IMR-90 (cell line): ENCODE results near the gene NECTIN4. TPM values are rescaled to one million over a fixed set of nuclear protein-coding genes. Genes with fewer than 3 reads are reported as not detected.
"Not testable (repeated sequence)": the region's sequence is repeated elsewhere in the genome, so short reads cannot be mapped to it uniquely, and the experiment has no call there.

Experiments
- ATAC-seq: fragments of 200-7000 bp; cut with Tn5 transposase; 2 replicates; pipeline ENCODE4 v1.9.1; 2020; ENCODE audit warnings: low read depth, mild to moderate bottlenecking, moderate library complexity
- BruUV-seq: library from RNA; stranded (reverse); fragments of 400-500 nt; replicated peaks from 2 replicates; lab custom pipeline; 2021; lab: Mats Ljungman, UMichigan
- CTCF ChIA-PET: fragments of 300-600 bp; formaldehyde crosslinking; extraction: SDS; loops from one replicate; lab custom pipeline; 2021; ENCODE audit warnings: antibody characterized with exemption; lab: Yijun Ruan, JAX
- POLR2A ChIA-PET: fragments of 300-600 bp; sonication (Branson Sonifier 250); formaldehyde crosslinking; loops from one replicate; lab custom pipeline; 2022; ENCODE audit warnings: antibody characterized with exemption; ENCODE audit not compliant: unreplicated experiment; lab: Charles Lee
- DNase-seq: peaks from one replicate; pipeline ENCODE4 v3.0.0; 2013
- H2AFZ ChIP-seq: replicated peaks from 2 replicates; pipeline ENCODE3; 2013; ENCODE audit warnings: low read length, mild to moderate bottlenecking; ENCODE audit not compliant: poor library complexity
- H2AK5ac ChIP-seq: 2 replicates; pipeline ENCODE4 v1.6.1; 2013; ENCODE audit warnings: low read depth, low read length, inconsistent platforms
- H2AK9ac ChIP-seq: replicated peaks from 2 replicates; pipeline ENCODE3; 2013; ENCODE audit warnings: mild to moderate bottlenecking, low read depth, low read length, moderate library complexity; ENCODE audit not compliant: poor library complexity
- H2BK120ac ChIP-seq: 2 replicates; pipeline ENCODE4 v1.6.1; 2013; ENCODE audit warnings: low read depth, low read length, inconsistent platforms
- H2BK15ac ChIP-seq: 3 replicates; pipeline ENCODE4 v1.6.1; 2013; ENCODE audit warnings: low read depth, low read length, inconsistent platforms
- H2BK20ac ChIP-seq: 2 replicates; pipeline ENCODE4 v1.6.1; 2013; ENCODE audit warnings: low read depth, mild to moderate bottlenecking, inconsistent platforms, low read length, moderate library complexity
- H2BK5ac ChIP-seq: 2 replicates; pipeline ENCODE4 v1.6.1; 2013; ENCODE audit warnings: mild to moderate bottlenecking, low read depth, low read length, inconsistent platforms; ENCODE audit not compliant: poor library complexity, severe bottlenecking
- H3K14ac ChIP-seq: replicated peaks from 2 replicates; pipeline ENCODE4 v1.6.1; 2013; ENCODE audit warnings: low read depth, low read length, inconsistent platforms
- H3K18ac ChIP-seq: 2 replicates; pipeline ENCODE4 v1.6.1; 2013; ENCODE audit warnings: low read depth, low read length, control low read depth
- H3K23ac ChIP-seq: 2 replicates; pipeline ENCODE4 v1.6.1; 2013; ENCODE audit warnings: low read depth, low read length, inconsistent platforms
- H3K27ac ChIP-seq: 2 replicates; pipeline ENCODE4 v1.5.1; 2013; ENCODE audit warnings: mild to moderate bottlenecking, control low read depth, low read length; ENCODE audit not compliant: insufficient read depth
- H3K27me3 ChIP-seq: 2 replicates; pipeline ENCODE4 v1.6.1; 2013; ENCODE audit warnings: low read length; ENCODE audit not compliant: control insufficient read depth, insufficient read depth
- H3K36me3 ChIP-seq: 2 replicates; pipeline ENCODE4 v1.6.1; 2013; ENCODE audit warnings: low read length, mixed read lengths; ENCODE audit not compliant: control insufficient read depth, insufficient read depth
- H3K4ac ChIP-seq: 2 replicates; pipeline ENCODE4 v1.6.1; 2013; ENCODE audit warnings: low read depth, low read length, inconsistent platforms
- H3K4me1 ChIP-seq: 2 replicates; pipeline ENCODE4 v1.6.1; 2013; ENCODE audit warnings: low read length, mixed read lengths; ENCODE audit not compliant: control insufficient read depth, insufficient read depth
- H3K4me2 ChIP-seq: 2 replicates; pipeline ENCODE4 v1.6.1; 2013; ENCODE audit warnings: low read depth, mild to moderate bottlenecking, control low read depth, low read length, moderate library complexity
- H3K4me3 ChIP-seq: 2 replicates; pipeline ENCODE4 v1.5.1; 2013; ENCODE audit warnings: low read depth, mild to moderate bottlenecking, control low read depth, low read length, moderate library complexity; ENCODE audit not compliant: insufficient read depth
- H3K56ac ChIP-seq: 2 replicates; pipeline ENCODE4 v1.6.1; 2013; ENCODE audit warnings: low read length, inconsistent platforms; ENCODE audit not compliant: insufficient read depth; ENCODE audit errors: extremely low read depth
- H3K79me1 ChIP-seq, 2 experiments: 2 replicates each; pipeline ENCODE4 v1.6.1; 2013; ENCODE audit warnings: low read length in 2 of 2, inconsistent platforms in 1 of 2, low read depth in 1 of 2
- H3K9ac ChIP-seq: 2 replicates; pipeline ENCODE4 v1.6.1; 2013; ENCODE audit warnings: low read depth, low read length, control low read depth
- H3K9me1 ChIP-seq: 2 replicates; pipeline ENCODE4 v1.6.1; 2013; ENCODE audit warnings: low read length, inconsistent platforms; ENCODE audit not compliant: insufficient read depth
- H3K9me3 ChIP-seq: 2 replicates; pipeline ENCODE4 v1.6.1; 2013; ENCODE audit warnings: low read length; ENCODE audit not compliant: control insufficient read depth, insufficient read depth
- H4K20me1 ChIP-seq: 2 replicates; pipeline ENCODE4 v1.6.1; 2013; ENCODE audit warnings: low read length, inconsistent platforms; ENCODE audit not compliant: insufficient read depth
- H4K5ac ChIP-seq: 2 replicates; pipeline ENCODE4 v1.6.1; 2013; ENCODE audit warnings: mild to moderate bottlenecking, low read depth, low read length, control low read depth
- H4K8ac ChIP-seq, 2 experiments: 2 replicates each; pipeline ENCODE4 v1.6.1; 2013; ENCODE audit warnings: low read depth in 2 of 2, low read length in 2 of 2, control low read depth in 1 of 2, inconsistent platforms in 1 of 2
- H4K91ac ChIP-seq: 2 replicates; pipeline ENCODE4 v1.6.1; 2013; ENCODE audit warnings: low read depth, low read length, inconsistent platforms; ENCODE audit not compliant: insufficient read depth
- MAFK ChIP-seq: IDR thresholded peaks from 2 replicates; pipeline ENCODE4 v1.6.1; 2012; ENCODE audit warnings: low read depth, low read length, improper control_type of control experiment
- NFE2L2 ChIP-seq: fragments of 150-350 bp; IDR thresholded peaks from 2 replicates; pipeline ENCODE4 v1.6.1; 2016; ENCODE audit warnings: low read depth, mild to moderate bottlenecking, low read length
- WGBS, 2 experiments: methylation state at CpG; one replicate each; pipeline versions ENCODE4 v1.1.5 to v1.1.7; 2013; ENCODE audit warnings: missing lambda C conversion rate in 2 of 2; ENCODE audit not compliant: insufficient read length in 1 of 2; ENCODE audit errors: extremely low coverage in 2 of 2; 5-methylcytosine and 5-hydroxymethylcytosine counted together
- dilution Hi-C: fragments of 300-500 bp; cut with HindIII; formaldehyde crosslinking; loops from one replicate; pipeline ENCODE4 v1.14.3; 2018; ENCODE audit warnings: low sequenced_read_pairs; ENCODE audit not compliant: unreplicated experiment
- in situ Hi-C: fragments of 300-500 bp; cut with MboI; formaldehyde crosslinking; loops from 3 replicates; pipeline ENCODE4 v1.14.3; 2019; ENCODE audit warnings: low sequenced_read_pairs, inconsistent platforms, mixed read lengths
- intact Hi-C: fragments of 100-400 bp; cut with micrococcal nuclease; formaldehyde crosslinking; loops from 2 replicates; pipeline ENCODE4 v1.10.0; 2022
- polyA plus RNA-seq, 3 experiments: library from polyadenylated mRNA; depleted of rRNA; stranded (reverse); fragments of >200 nt; gene quantifications; 2 replicates each; pipeline ENCODE4 v1.2.3, GENCODE V29; 2012; ENCODE audit warnings: low replicate concordance in 1 of 3
- total RNA-seq: library from RNA; depleted of rRNA; stranded (reverse); fragments of >200 nt; gene quantifications from 2 replicates; pipeline ENCODE4 v1.2.3, GENCODE V29; 2012
- TF ChIP-seq, protein P1 (sequence below): conservative IDR thresholded peaks from 2 replicates; pipeline ENCODE4 v1.5.1; 2012; ENCODE audit warnings: mild to moderate bottlenecking, low read depth, low read length, improper control_type of control experiment

NECTIN4 gene
- total and polyA plus RNA-seq, 2 of the 4 experiments (the other 2 are of a cell fraction), result 0.18 to 0.24 TPM

DNA sequence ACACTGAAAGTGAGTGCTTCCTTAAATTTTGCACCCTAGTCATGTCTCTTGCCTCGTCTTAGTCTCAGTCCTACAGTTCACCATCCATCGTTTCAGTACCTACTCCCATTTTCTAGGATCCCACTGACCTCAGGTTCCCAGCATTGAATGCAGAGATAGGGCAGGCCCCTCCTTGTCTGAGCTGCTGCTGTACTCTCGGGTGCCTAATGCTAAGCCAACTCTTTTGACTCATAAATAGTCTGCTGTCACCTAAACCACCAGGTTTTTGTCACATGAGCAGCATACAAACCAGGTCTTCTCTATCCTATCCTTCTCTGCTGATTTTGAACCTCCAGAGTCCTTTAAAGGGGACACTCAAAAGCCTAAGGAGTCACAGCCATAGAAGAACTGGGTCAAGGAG is 22.7 kb downstream of the NECTIN4 start:
- in situ Hi-C loops, result no loop called here
- H3K23ac ChIP-seq, result no peak overlapping the region
- DNase-seq (no peak), ATAC-seq (no peak)
- ChIA-PET POLR2A (no interaction called here), CTCF (no interaction called here)
- H3K18ac ChIP-seq, result no peak overlapping the region
- no peak overlapping the region for H3K27ac ChIP-seq
- no peaks in the 10 kb centered on the region for H3K79me1 ChIP-seq
- no peak overlapping the region for H3K4ac ChIP-seq
- no peak for TF ChIP-seq NFE2L2
- TF ChIP-seq, protein P1, sequence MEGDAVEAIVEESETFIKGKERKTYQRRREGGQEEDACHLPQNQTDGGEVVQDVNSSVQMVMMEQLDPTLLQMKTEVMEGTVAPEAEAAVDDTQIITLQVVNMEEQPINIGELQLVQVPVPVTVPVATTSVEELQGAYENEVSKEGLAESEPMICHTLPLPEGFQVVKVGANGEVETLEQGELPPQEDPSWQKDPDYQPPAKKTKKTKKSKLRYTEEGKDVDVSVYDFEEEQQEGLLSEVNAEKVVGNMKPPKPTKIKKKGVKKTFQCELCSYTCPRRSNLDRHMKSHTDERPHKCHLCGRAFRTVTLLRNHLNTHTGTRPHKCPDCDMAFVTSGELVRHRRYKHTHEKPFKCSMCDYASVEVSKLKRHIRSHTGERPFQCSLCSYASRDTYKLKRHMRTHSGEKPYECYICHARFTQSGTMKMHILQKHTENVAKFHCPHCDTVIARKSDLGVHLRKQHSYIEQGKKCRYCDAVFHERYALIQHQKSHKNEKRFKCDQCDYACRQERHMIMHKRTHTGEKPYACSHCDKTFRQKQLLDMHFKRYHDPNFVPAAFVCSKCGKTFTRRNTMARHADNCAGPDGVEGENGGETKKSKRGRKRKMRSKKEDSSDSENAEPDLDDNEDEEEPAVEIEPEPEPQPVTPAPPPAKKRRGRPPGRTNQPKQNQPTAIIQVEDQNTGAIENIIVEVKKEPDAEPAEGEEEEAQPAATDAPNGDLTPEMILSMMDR, result no peak
- no peak for TF ChIP-seq MAFK
- no peak overlapping the region for H3K14ac ChIP-seq
- intact Hi-C loops, result no loop called here
- H4K5ac ChIP-seq, result no peak overlapping the region
- H2BK5ac ChIP-seq, result no peak overlapping the region
- dilution Hi-C loops, result no loop called here
- H4K8ac ChIP-seq, result no peak overlapping the region
- H3K56ac ChIP-seq, result no peak overlapping the region
- no peaks in the 10 kb centered on the region for H3K4me1 ChIP-seq
- H2BK120ac ChIP-seq, result no peak overlapping the region
- H2BK20ac ChIP-seq, result no peak overlapping the region
- WGBS, 2 experiments, result 60% methylated on average over 1 of the region's 3 CpGs; no CpG with 5 or more reads in 1 of the 2 experiments
- H3K4me2 ChIP-seq, result no peak overlapping the region
- H3K9me3 ChIP-seq, result no peaks in the 10 kb centered on the region
- H2AK5ac ChIP-seq, result no peak overlapping the region
- no peaks in the 10 kb centered on the region for H3K36me3 ChIP-seq
- no peak overlapping the region for H2AFZ ChIP-seq
- no peak overlapping the region for H2BK15ac ChIP-seq
- H2AK9ac ChIP-seq, result no peak overlapping the region
- BruUV-seq, result no TSS peak
- H3K27me3 ChIP-seq, result peaks cover 4% of the 10 kb centered on the region
- no peak overlapping the region for H4K91ac ChIP-seq
- no peak overlapping the region for H3K4me3 ChIP-seq
- H4K20me1 ChIP-seq, result no peaks in the 10 kb centered on the region
- H3K9ac ChIP-seq, result no peak overlapping the region
- H3K9me1 ChIP-seq, result no peaks in the 10 kb centered on the region

DNA sequence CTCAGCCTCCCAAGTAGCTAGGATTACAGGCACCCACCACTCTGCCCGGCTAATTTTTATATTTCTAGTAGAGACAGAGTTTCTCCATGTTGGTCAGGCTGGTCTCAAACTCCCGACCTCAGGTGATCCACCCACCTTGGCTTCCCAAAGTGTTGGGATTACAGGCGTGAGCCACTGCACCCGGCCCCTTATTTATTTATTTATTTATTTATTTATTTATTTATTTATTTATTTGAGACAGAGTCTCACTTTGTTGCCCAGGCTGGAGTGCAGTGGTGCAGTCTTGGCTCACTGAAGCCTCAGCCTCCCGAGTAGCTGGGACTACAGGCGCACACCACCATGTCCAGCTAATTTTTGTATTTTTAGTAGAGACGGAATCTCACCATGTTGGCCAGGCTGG is 23.7 kb downstream of the NECTIN4 start:
- H3K18ac ChIP-seq, H3K4me2 ChIP-seq, H3K9ac ChIP-seq, H3K9me1 ChIP-seq, H4K91ac ChIP-seq, H3K36me3 ChIP-seq, H2BK5ac ChIP-seq, H3K27me3 ChIP-seq, H3K79me1 ChIP-seq, DNase-seq, CTCF ChIA-PET, H2AK5ac ChIP-seq, H2BK20ac ChIP-seq, H3K9me3 ChIP-seq, BruUV-seq, H3K4me1 ChIP-seq, H3K27ac ChIP-seq, H2BK120ac ChIP-seq, H4K20me1 ChIP-seq, ATAC-seq, H3K56ac ChIP-seq, H3K4ac ChIP-seq, H2AK9ac ChIP-seq, H2AFZ ChIP-seq, H3K14ac ChIP-seq, H4K8ac ChIP-seq, H4K5ac ChIP-seq, dilution Hi-C loops, H3K23ac ChIP-seq, H3K4me3 ChIP-seq, H2BK15ac ChIP-seq, in situ Hi-C loops, POLR2A ChIA-PET, intact Hi-C loops: not testable (repeated sequence)
- no CpG with 5 or more reads among the region's 7 CpGs for WGBS, 2 experiments
